GM12878 (cell line): ENCODE data around the gene PGR. TPM values are rescaled to one million over a fixed set of nuclear protein-coding genes. Genes with fewer than 3 reads are reported as not detected.

Experiments used
- ATAC-seq: fragments of 200-7000 bp; cut with Tn5 transposase; 3 replicates; pipeline ENCODE4 v1.9.1; 2020; ENCODE audit warnings: mild to moderate bottlenecking, moderate library complexity
- BruUV-seq: library from RNA; stranded (reverse); fragments of 400-500 nt; replicated peaks from 2 replicates; lab custom pipeline; 2021; lab: Mats Ljungman, UMichigan
- CTCF ChIA-PET: fragments of 300-600 bp; sonication (Branson Sonifier 250); formaldehyde crosslinking; extraction: SDS; loops from one replicate; lab custom pipeline; 2021; ENCODE audit warnings: inconsistent platforms; lab: Yijun Ruan, JAX
- POLR2A ChIA-PET: fragments of 350-600 bp; formaldehyde crosslinking; extraction: SDS; loops from one replicate; lab custom pipeline; 2021; ENCODE audit warnings: inconsistent platforms; lab: Charles Lee
- RAD21 ChIA-PET: fragments of 300-600 bp; sonication (Branson Sonifier 250); formaldehyde crosslinking; loops from one replicate; lab custom pipeline; 2023; ENCODE audit warnings: antibody characterized with exemption; ENCODE audit not compliant: unreplicated experiment; lab: Charles Lee
- SMC1A ChIA-PET: fragments of 300-600 bp; sonication (Branson Sonifier 250); formaldehyde crosslinking; loops from one replicate; lab custom pipeline; 2023; ENCODE audit not compliant: unreplicated experiment, uncharacterized antibody; lab: Charles Lee
- DNase-seq: peaks from one replicate; pipeline ENCODE4 v3.0.0-alpha.2; 2011; ENCODE audit warnings: low read depth, low spot score
- FAIRE-seq: peaks from 3 replicates; lab custom pipeline; 2011; peaks lifted over from hg19 to GRCh38; lab: Jason Lieb, UNC
- H2AFZ ChIP-seq: 2 replicates; pipeline ENCODE4 v1.6.0; 2011; ENCODE audit warnings: low read depth, low read length, control low read depth; ENCODE audit not compliant: control insufficient read depth
- H3K27ac ChIP-seq: 2 replicates; pipeline ENCODE4 v1.5.1; 2011; ENCODE audit warnings: control low read depth; ENCODE audit not compliant: control insufficient read depth, insufficient read depth
- H3K27me3 ChIP-seq, 2 experiments: replicated peaks in 1 of 2; 2 replicates each; pipeline versions ENCODE4 v1.6.0 to v1.6.1; 2011; ENCODE audit warnings: low read length in 1 of 2; ENCODE audit not compliant: control insufficient read depth in 2 of 2, insufficient read depth in 2 of 2
- H3K36me3 ChIP-seq, 2 experiments: 2 replicates each; pipeline ENCODE4 v1.5.1; 2011; ENCODE audit warnings: low read length in 1 of 2; ENCODE audit not compliant: control insufficient read depth in 2 of 2, insufficient read depth in 2 of 2
- H3K4me1 ChIP-seq: 2 replicates; pipeline ENCODE4 v1.6.1; 2011; ENCODE audit warnings: mild to moderate bottlenecking, low read length, moderate library complexity, mixed read lengths; ENCODE audit not compliant: control insufficient read depth, insufficient read depth
- H3K4me2 ChIP-seq: 2 replicates; pipeline ENCODE4 v1.6.0; 2011; ENCODE audit warnings: control low read depth; ENCODE audit not compliant: control insufficient read depth, insufficient read depth
- H3K4me3 ChIP-seq: fragments of 200-600 bp; sonication (generic); 2 replicates; pipeline ENCODE4 v1.5.1; 2016
- H3K79me2 ChIP-seq: 2 replicates; pipeline ENCODE4 v1.6.0; 2011; ENCODE audit warnings: low read length; ENCODE audit not compliant: control insufficient read depth, insufficient read depth
- H3K9ac ChIP-seq: 2 replicates; pipeline ENCODE4 v1.8.0; 2011; ENCODE audit warnings: low read length, control low read depth, mixed read lengths; ENCODE audit not compliant: control insufficient read depth, insufficient read depth
- H3K9me3 ChIP-seq: replicated peaks from 3 replicates; pipeline ENCODE4 v1.5.1; 2011; ENCODE audit warnings: mild to moderate bottlenecking, low read length; ENCODE audit not compliant: control insufficient read depth, insufficient read depth
- H4K20me1 ChIP-seq: 2 replicates; pipeline ENCODE4 v1.6.0; 2011; ENCODE audit not compliant: control insufficient read depth, insufficient read depth
- ATF7 ChIP-seq: fragments of 450-650 bp; IDR thresholded peaks from 2 replicates; pipeline ENCODE4 v1.6.1; 2016; ENCODE audit warnings: low read depth, mild to moderate bottlenecking
- BHLHE40 ChIP-seq, 2 experiments: fragments of 450-650 bp in 1 of 2; IDR thresholded peaks; 2 replicates each; pipeline ENCODE4 v1.6.1; 2011 to 2017; ENCODE audit warnings: low read depth in 2 of 2, borderline replicate concordance in 1 of 2, improper control_type of control experiment in 1 of 2, low read length in 1 of 2, mild to moderate bottlenecking in 1 of 2
- CBX3 ChIP-seq: fragments of 200-600 bp; sonication (generic); IDR thresholded peaks from 2 replicates; pipeline ENCODE4 v1.6.1; 2016; ENCODE audit warnings: low read depth, borderline replicate concordance
- CUX1 ChIP-seq: IDR thresholded peaks from 2 replicates; pipeline ENCODE4 v1.6.1; 2012; ENCODE audit warnings: improper control_type of control experiment, low read depth, low read length; ENCODE audit not compliant: insufficient replicate concordance
- ESRRA ChIP-seq: IDR thresholded peaks from 2 replicates; pipeline ENCODE4 v1.6.1; 2012; ENCODE audit warnings: mild to moderate bottlenecking, low read length, improper control_type of control experiment
- GABPA ChIP-seq: IDR thresholded peaks from 2 replicates; pipeline ENCODE4 v1.6.1; 2014; ENCODE audit warnings: antibody characterized with exemption, low read depth, mild to moderate bottlenecking, inconsistent platforms
- HDAC2 ChIP-seq: fragments of 200-600 bp; sonication (generic); IDR thresholded peaks from 2 replicates; pipeline ENCODE4 v1.6.1; 2017
- HDAC6 ChIP-seq: fragments of 200-600 bp; sonication (generic); IDR thresholded peaks from one replicate; pipeline ENCODE4 v1.8.0; 2017; ENCODE audit warnings: antibody characterized with exemption; ENCODE audit not compliant: unreplicated experiment
- JUNB ChIP-seq: IDR thresholded peaks from 2 replicates; pipeline ENCODE4 v1.6.1; 2016; ENCODE audit warnings: antibody characterized with exemption, mild to moderate bottlenecking
- NFIC ChIP-seq: IDR thresholded peaks from 2 replicates; pipeline ENCODE4 v1.6.1; 2012; ENCODE audit warnings: low read depth, mild to moderate bottlenecking, inconsistent platforms, low read length, moderate library complexity
- NR2F1 ChIP-seq: fragments of 450-650 bp; conservative IDR thresholded peaks from 2 replicates; pipeline ENCODE4 v1.6.1; 2017; ENCODE audit warnings: mild to moderate bottlenecking
- POLR2AphosphoS2 ChIP-seq: IDR thresholded peaks from 2 replicates; pipeline ENCODE4 v1.6.1; 2011; ENCODE audit warnings: low read depth, mild to moderate bottlenecking, low read length, improper control_type of control experiment, moderate library complexity
- REST ChIP-seq: IDR thresholded peaks from 2 replicates; pipeline ENCODE4 v1.6.1; 2012; ENCODE audit warnings: mild to moderate bottlenecking, low read depth, low read length
- SMC3 ChIP-seq: IDR thresholded peaks from 2 replicates; pipeline ENCODE4 v1.6.1; 2011; ENCODE audit warnings: low read length, improper control_type of control experiment, borderline replicate concordance
- TARDBP ChIP-seq: IDR thresholded peaks from 2 replicates; pipeline ENCODE4 v1.6.1; 2016; ENCODE audit warnings: borderline replicate concordance
- USF1 ChIP-seq: IDR thresholded peaks from 2 replicates; pipeline ENCODE4 v1.6.1; 2011; ENCODE audit warnings: borderline replicate concordance, low read depth, mild to moderate bottlenecking, moderate library complexity, mixed read lengths, low read length; ENCODE audit not compliant: insufficient read depth; ENCODE audit errors: extremely low read length
- WGBS: methylation state at CpG from one replicate; pipeline ENCODE4 v1.1.6; 2016; ENCODE audit warnings: low lambda C conversion rate; ENCODE audit not compliant: insufficient replicate concordance, insufficient coverage; ENCODE audit errors: missing lambda C conversion rate; 5-methylcytosine and 5-hydroxymethylcytosine counted together
- in situ Hi-C: fragments of 300-500 bp; cut with MboI; formaldehyde crosslinking; loops from 9 replicates; pipeline ENCODE4 v1.14.3; 2018; ENCODE audit warnings: mixed read lengths
- intact Hi-C: fragments of 100-400 bp; cut with micrococcal nuclease; formaldehyde crosslinking; loops from one replicate; pipeline ENCODE4 v1.14.2; 2022; ENCODE audit not compliant: unreplicated experiment
- polyA plus RNA-seq, 11 experiments: library from polyadenylated mRNA; depleted of rRNA in 4 of 11; unstranded in 6 of 11; stranded (reverse) in 5 of 11; fragments of >200 nt; fragmentation: Nextera tagmentation in 4 of 11; fragmentation: Illumina TruSeq in 1 of 11; extraction: Ambion mirVana in 4 of 11; extraction: Trizol in 1 of 11; gene quantifications; 1 replicate in 1 of 11; 2 replicates in 10 of 11; pipeline versions ENCODE4 v1.2.1 to v1.2.3, GENCODE V29; 2011 to 2016; ENCODE audit warnings: inconsistent platforms in 2 of 11, missing spikeins in 2 of 11, low read depth in 1 of 11
- total RNA-seq, 4 experiments: library from RNA; depleted of rRNA in 3 of 4; stranded (reverse); fragments of >200 nt in 3 of 4; fragmentation: Illumina TruSeq in 1 of 4; extraction: Trizol in 1 of 4; gene quantifications; 2 replicates each; pipeline versions ENCODE4 v1.2.1 to v1.2.3, GENCODE V29; 2013 to 2021

PGR gene
- total and polyA plus RNA-seq, 10 of the 15 experiments (the other 5 are each of a cell fraction or from before 2014, with no cell fraction given), result 0.01 TPM; not detected in 9

DNA sequence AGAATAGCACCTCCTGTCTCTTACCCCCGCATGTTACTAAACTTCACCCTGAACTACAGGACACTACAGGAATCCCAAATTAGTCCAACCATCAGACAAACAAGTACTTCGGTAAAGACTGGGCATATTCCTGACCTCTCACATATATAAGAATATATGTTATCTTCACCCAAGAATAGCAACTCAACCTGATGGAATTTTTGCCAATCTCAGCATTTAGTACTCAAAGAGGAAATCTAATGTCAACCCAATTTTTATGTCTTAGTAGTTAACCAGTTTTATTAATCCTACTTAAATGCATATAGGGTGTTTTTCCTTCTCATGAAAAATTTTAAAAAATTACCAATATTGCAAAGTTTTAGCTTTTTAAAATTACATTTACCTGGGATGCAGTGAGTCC lies 26.2 kb downstream of the PGR start:
- ChIA-PET SMC1A (no interaction called here), RAD21 (no interaction called here), CTCF (no interaction called here), POLR2A (no interaction called here)
- no peaks in the 10 kb centered on the region for H3K79me2 ChIP-seq
- no peaks in the 10 kb centered on the region for H3K4me1 ChIP-seq
- H3K36me3 ChIP-seq, result no peaks in the 10 kb centered on the region
- H3K4me3 ChIP-seq, result no peak overlapping the region
- H3K27ac ChIP-seq, result no peak overlapping the region
- in situ Hi-C loops (no loop called here), intact Hi-C loops (no loop called here)
- no peak overlapping the region for H3K9ac ChIP-seq
- DNase-seq, result no peak
- no peak for ATAC-seq
- H3K4me2 ChIP-seq, result no peak overlapping the region
- WGBS, result 32% methylated on average over 2 of the region's 2 CpGs
- H3K27me3 ChIP-seq, result no peaks in the 10 kb centered on the region
- no peaks in the 10 kb centered on the region for H3K9me3 ChIP-seq
- BruUV-seq, result no TSS peak
- no peak for FAIRE-seq
- no peaks in the 10 kb centered on the region for H4K20me1 ChIP-seq
- no peak overlapping the region for H2AFZ ChIP-seq
- TF ChIP-seq HDAC6 (no peak), TARDBP (no peak), HDAC2 (no peak), USF1 (no peak), BHLHE40 (IDR thresholded peaks at IDR 0.05; ENCODE audit: borderline replicate concordance in 1 of 2, low read depth in 2 of 2, low read length in 1 of 2) (no peak), REST (no peak), CUX1 (no peak), NFIC (no peak), JUNB (no peak), GABPA (no peak), POLR2AphosphoS2 (no peak), ATF7 (no peak), NR2F1 (no peak), CBX3 (no peak), ESRRA (no peak), SMC3 (no peak)
